SK-N-MC (cell line): ENCODE data around the gene VARS1.
"Not testable (repeated sequence)": the region's sequence is repeated elsewhere in the genome, so short reads cannot be mapped to it uniquely, and the experiment has no call there.

Source experiments
- DNase-seq: peaks from one replicate; pipeline ENCODE4 v3.0.0-alpha.2; 2011; ENCODE audit warnings: low read depth, low spot score
- H3K27ac ChIP-seq: fragments of 200-600 bp; sonication (generic); 2 replicates; pipeline ENCODE4 v1.5.1; 2016; ENCODE audit warnings: mixed run types
- H3K36me3 ChIP-seq: fragments of 200-600 bp; sonication (generic); 2 replicates; pipeline ENCODE4 v1.6.1; 2017; ENCODE audit warnings: antibody characterized with exemption, low read length, mixed read lengths; ENCODE audit not compliant: insufficient read depth
- H3K4me3 ChIP-seq: fragments of 200-600 bp; sonication (generic); 2 replicates; pipeline ENCODE4 v1.5.1; 2016
- H3K9ac ChIP-seq: fragments of 200-600 bp; sonication (generic); 2 replicates; pipeline ENCODE4 v1.8.0; 2017; ENCODE audit warnings: mixed run types, mixed read lengths; ENCODE audit not compliant: insufficient read length
- H3K9me3 ChIP-seq: fragments of 200-600 bp; sonication (generic); 2 replicates; pipeline ENCODE4 v1.6.1; 2017; ENCODE audit warnings: low read depth, mild to moderate bottlenecking, antibody characterized with exemption, low read length, moderate library complexity, mixed read lengths
- EZH2 ChIP-seq: fragments of 200-600 bp; sonication (generic); IDR thresholded peaks from one replicate; pipeline ENCODE4 v1.6.1; 2017; ENCODE audit warnings: antibody characterized with exemption
- FOXP2 ChIP-seq: optimal IDR thresholded peaks from 2 replicates; pipeline ENCODE3; 2011; ENCODE audit warnings: mild to moderate bottlenecking, moderate library complexity; ENCODE audit not compliant: insufficient read depth; ENCODE audit errors: extremely low read length, control extremely low read depth
- POLR2AphosphoS5 ChIP-seq: IDR thresholded peaks from 2 replicates; pipeline ENCODE4 v1.6.1; 2012; ENCODE audit warnings: mild to moderate bottlenecking, low read depth, low read length, borderline replicate concordance

The VARS1 gene

DNA sequence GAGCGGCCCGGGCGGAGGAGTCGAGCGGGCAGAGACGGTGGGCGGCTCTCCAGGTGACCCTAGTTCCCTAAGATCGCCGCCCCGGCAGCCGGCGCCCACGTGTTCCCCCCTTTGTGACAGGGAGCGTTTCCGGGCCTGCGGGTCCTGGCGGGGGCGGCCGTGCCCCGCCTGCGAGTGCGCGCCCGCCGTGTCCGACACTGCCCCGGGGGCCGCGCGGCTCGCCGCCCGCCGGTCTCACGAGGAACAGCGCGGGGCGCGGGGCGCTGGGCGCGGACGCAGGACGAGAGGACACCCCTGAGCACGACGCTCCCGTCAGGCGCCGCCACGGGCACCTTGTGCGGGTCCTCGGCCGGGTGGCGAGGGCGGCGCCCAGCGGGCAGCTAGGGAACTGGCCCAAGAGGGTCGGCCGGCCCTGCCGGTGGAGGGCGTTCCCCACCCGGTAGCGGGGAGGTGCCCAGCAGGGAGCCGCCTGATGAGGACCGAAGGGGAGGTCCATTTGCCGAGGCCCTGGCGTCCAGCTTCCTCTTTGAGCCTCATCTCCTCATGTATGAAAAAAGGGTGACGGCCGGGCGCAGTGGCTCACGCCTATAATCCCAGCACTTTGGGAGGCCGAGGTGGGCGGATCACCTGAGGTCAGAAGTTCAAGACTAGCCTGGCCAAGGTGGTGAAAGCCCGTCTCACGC, at the start of gene VARS1:
Gene VARS1 (minus strand): TSS at position 137 of the 683 bp plus-strand sequence. CDS start 535 bp downstream, outside the sequence.
- peak within 1 kb of the TSS; percentile 98 for H3K9ac ChIP-seq
- H3K36me3 ChIP-seq = peaks cover 30% of the 10 kb centered on the region
- H3K27ac ChIP-seq = peak within 1 kb of the TSS; percentile 86
- H3K4me3 ChIP-seq = peak within 1 kb of the TSS; percentile 98
- DNase-seq = no peak
- H3K9me3 ChIP-seq = no peaks in the 10 kb centered on the region
- peak; percentile 59 for TF ChIP-seq POLR2AphosphoS5
- no peak for TF ChIP-seq FOXP2
- no peak for TF ChIP-seq EZH2

DNA sequence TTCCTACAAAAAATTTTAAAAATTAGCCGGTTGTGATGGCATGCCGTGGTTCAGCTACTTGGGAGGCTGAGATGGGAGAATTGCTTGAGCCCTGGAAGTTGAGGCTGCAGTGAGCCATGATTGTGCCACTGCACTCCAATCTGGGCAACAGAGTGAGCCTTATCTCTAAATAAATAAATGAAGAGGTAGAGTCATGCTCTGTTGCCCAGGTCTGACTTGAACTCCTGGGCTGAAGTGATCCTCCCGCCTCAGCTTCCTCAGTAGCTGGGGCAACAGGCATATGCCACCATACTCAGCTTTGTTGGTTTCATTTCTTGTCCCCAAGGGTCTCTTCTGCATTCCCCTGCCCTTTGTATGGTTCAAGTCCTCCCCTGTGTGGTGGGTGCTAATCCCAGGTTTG, 49.0 kb upstream of the VARS1 start:
- H3K9ac ChIP-seq = no peak overlapping the region
- no peak overlapping the region for H3K4me3 ChIP-seq
- no peak for TF ChIP-seq FOXP2
- no peak overlapping the region for H3K27ac ChIP-seq
- no peak for DNase-seq
- H3K36me3 ChIP-seq = peaks cover 20% of the 10 kb centered on the region
- no peaks in the 10 kb centered on the region for H3K9me3 ChIP-seq

DNA sequence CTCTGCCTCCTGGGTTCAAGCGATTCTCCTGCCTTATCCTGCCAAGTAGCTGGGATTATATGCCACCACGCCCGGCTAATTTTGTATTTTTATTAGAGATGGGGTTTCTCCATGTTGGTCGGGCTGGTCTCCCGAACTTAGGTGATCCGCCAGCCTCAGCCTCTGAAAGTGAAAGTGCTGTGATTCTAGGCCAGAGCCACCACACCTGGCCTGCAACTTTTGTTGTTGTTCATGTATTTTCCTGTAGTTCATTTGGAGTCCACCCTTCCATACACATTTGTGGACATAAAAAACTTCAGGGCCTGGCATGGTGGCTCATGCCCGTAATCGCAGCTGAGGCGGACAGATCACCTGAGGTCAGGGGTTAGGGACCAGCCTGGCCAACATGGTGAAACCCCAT, 46.5 kb upstream of the VARS1 start:
- Histone ChIP-seq H3K4me3 (no peak overlapping the region), H3K27ac (no peak overlapping the region), H3K9ac (no peak overlapping the region), H3K36me3 (peaks cover 44% of the 10 kb centered on the region), H3K9me3 (no peaks in the 10 kb centered on the region)
- TF ChIP-seq POLR2AphosphoS5 = 0 out of 2 replicates have a peak, but pooled peaks have one; percentile 4
- no peak for TF ChIP-seq EZH2
- TF ChIP-seq FOXP2 = no peak
- DNase-seq = no peak

DNA sequence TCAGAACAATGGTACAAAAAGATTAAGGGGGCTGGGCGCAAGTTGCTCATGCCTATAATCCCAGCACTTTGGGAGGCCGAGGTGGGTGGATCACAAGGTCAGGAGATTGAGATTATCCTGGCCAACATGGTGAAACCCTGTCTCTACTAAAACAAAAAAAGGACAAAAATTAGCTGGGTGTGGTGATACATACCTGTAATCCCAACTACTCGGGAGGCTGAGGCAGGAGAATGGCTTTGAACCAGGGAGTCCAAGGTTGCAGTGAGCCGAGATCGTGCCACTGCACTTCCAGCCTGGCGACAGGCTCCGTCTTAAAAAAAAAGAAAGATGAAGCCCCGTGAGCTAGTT, 44.2 kb upstream of the VARS1 start:
- Histone ChIP-seq H3K27ac (peak overlapping the region; percentile 86), H3K36me3 (peaks cover 58% of the 10 kb centered on the region), H3K4me3 (peak overlapping the region; percentile 88)
- not testable (repeated sequence) for H3K9ac ChIP-seq, DNase-seq, H3K9me3 ChIP-seq

DNA sequence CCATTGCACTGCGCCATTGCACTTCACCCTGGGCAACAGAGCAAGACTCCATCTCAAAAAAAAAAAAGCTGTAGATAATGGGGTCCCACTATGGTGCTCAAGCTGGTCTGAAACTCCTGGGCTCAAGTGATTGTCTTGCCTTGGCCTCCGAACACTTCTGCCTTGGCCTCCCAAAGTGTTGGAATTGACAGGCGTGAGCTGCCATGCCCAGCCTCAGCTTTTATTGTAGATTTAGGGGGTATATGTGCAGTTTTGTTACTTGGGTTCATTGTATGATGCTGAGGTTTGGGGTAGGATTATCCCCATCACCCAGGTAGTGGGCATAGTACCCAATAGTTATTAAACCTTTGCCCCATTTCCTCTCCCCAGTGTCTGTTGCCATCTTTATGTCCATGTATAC, 43.4 kb upstream of the VARS1 start:
- H3K9ac ChIP-seq = no peak overlapping the region
- no peaks in the 10 kb centered on the region for H3K9me3 ChIP-seq
- peak overlapping the region; percentile 86 for H3K27ac ChIP-seq
- peaks cover 58% of the 10 kb centered on the region for H3K36me3 ChIP-seq
- H3K4me3 ChIP-seq = peak overlapping the region; percentile 88
- no peak for TF ChIP-seq POLR2AphosphoS5
- no peak for TF ChIP-seq FOXP2
- no peak for DNase-seq

DNA sequence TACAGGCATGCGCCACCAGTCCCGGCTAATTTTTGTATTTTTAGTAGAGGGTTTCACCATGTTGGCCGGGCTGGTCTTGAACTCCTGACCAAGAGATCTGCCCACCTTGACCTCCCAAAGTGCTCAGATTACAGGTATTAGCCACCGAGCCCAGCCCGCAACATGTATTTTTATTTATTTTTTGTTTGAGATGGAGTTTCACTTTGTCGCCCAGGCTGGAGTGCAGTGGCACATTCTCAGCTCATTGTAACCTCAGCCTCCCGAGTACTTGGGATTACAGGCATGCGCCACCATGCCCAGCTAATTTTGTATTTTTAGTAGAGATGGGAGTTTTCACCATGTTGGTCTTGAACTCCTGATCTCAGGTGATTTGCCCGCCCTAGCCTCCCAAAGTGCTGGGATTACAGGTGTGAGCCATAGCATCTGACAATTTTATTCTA, 42.6 kb upstream of the VARS1 start:
- not testable (repeated sequence) for H3K9me3 ChIP-seq, DNase-seq
- H3K36me3 ChIP-seq = peaks cover 58% of the 10 kb centered on the region
- peak overlapping the region; percentile 88 for H3K4me3 ChIP-seq
- H3K9ac ChIP-seq = peak overlapping the region; percentile 94
- H3K27ac ChIP-seq = peak overlapping the region; percentile 98

DNA sequence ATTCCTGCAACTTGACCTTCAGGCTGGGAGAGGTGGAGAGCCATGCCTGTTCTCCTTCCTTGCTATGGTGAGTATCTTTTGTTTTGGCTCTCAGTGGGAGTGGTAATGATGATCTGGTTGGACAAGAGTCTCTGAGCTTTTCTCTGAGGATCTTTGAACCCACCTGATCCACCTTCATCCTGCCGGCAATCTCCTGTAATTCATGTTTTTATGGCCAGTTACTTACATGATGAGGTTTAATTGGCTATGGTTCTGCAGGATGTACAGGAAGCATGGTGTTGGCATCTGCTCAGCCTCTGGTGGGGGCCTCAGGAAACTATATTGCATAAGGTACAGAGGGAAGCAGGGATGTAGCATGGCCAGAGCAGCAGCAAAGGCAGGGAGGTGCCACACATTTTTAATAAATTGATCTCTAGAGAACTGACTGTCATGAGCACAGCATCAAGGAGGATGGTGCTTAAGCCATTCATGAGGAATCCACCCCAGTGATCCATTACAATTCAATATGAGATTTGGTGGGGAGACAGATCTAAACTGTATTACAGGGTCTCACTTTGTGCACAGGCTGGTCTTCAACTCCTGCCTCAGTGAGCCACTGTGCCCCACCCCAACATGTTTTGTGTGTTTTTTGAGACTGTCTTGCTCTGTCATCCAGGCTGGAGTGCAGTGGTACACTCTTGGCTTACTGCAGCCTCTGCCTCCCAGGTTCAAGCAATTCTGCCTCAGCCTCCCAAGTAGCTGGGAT, 42.0 kb upstream of the VARS1 start:
- H3K9ac ChIP-seq = peak overlapping the region; percentile 94
- DNase-seq = no peak
- H3K4me3 ChIP-seq = peak overlapping the region; percentile 88
- H3K9me3 ChIP-seq = no peaks in the 10 kb centered on the region
- no peak for TF ChIP-seq FOXP2
- TF ChIP-seq POLR2AphosphoS5 = peak; percentile 45; the same call in 1 of the 2 replicates
- peak overlapping the region; percentile 98 for H3K27ac ChIP-seq
- peaks cover 58% of the 10 kb centered on the region for H3K36me3 ChIP-seq

DNA sequence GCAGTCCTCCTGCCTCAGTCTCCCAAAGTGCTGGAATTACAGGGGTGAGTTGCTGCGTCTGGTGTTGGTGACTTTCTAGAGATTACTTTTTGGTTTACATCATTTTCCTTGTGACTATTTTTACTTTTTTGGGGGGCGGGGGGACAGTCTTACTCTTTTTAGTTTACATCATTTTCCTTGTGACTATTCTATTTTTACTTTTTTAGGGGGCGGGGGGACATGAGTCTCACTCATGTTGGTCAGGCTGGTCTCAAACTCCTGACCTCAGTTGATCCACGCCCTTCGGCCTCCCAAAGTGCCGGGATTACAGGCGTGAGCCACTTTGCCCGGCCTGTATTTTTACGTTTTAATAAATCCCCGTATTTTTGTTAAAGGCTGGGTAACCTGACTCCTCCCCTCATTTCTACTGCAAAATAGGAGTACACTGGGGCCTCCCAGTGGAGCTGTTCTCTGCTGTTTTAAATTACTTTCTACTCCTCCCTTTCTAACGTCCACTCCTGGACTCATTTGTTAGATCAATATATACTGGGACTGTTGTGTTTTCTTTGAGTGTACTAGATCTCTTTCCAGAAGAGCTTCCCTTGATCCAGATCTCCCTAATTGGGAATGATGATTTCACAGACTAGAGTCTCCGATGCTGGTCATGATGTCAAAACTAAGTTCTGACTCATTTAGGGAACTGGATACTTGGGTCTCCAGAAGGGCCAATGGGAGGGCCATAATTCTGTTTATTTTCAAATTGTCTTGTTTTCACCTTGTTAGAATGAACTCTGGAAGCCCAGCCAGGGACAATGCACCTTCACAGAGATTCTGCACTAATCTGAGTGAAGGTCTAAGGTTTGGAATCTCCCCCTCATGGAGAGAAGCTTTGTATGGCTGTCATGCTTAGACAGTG, 41.2 kb upstream of the VARS1 start:
- H3K27ac ChIP-seq = peak overlapping the region; percentile 98
- H3K9ac ChIP-seq = peak overlapping the region; percentile 94
- DNase-seq = no peak
- TF ChIP-seq POLR2AphosphoS5 (no peak), EZH2 (no peak), FOXP2 (no peak)
- no peaks in the 10 kb centered on the region for H3K9me3 ChIP-seq
- H3K4me3 ChIP-seq = peak overlapping the region; percentile 88
- H3K36me3 ChIP-seq = peaks cover 58% of the 10 kb centered on the region
